Left cardiac atrium (tissue), 4 donors: ENCODE results near the gene ACP7. TPM values are rescaled to one million over a fixed set of nuclear protein-coding genes. Genes with fewer than 3 reads are reported as not detected.
"Not testable (repeated sequence)": the region's sequence is repeated elsewhere in the genome, so short reads cannot be mapped to it uniquely, and the experiment has no call there.

Experiments
- ATAC-seq, 2 donors: fragments of 200-7000 bp; cut with Tn5 transposase; one replicate each; pipeline ENCODE4 v1.9.1; 2020; ENCODE audit warnings: mild to moderate bottlenecking in 2 of 2, moderate library complexity in 2 of 2
- DNase-seq: peaks from one replicate; pipeline ENCODE4 v3.0.0-alpha.2; 2020
- intact Hi-C, 2 donors: fragments of 100-400 bp; cut with DNase I; formaldehyde crosslinking; loops; one replicate each; pipeline versions ENCODE4 v1.14.1 to v1.15.1; 2022 to 2023
- total RNA-seq, 2 donors: library from RNA; stranded (reverse); fragmentation: NEBNext Ultra II Directional; extraction: Animal tissue kit (Norgen Biotek cat#: 25700); gene quantifications; one replicate each; pipeline ENCODE4 v1.2.1, GENCODE V29; 2021
- donor health status: DM: no; HTN: yes; CAD: no.
- donor health status: DM: no; HTN: yes; CAD: no; lungs with severe emphysema.
- donor health status: DM: yes; HTN: yes; CAD: no.
- donor health status: Dilated cardiomyopathy.

Gene ACP7
- total RNA-seq, 2 donors from 2014 or later, result not detected

GRCh38 chr19:39141929-39142328 lies 57.8 kb downstream of the ACP7 start:
- DNase-seq (no peak), ATAC-seq (no peak)

GRCh38 chr19:39142630-39143029 lies 58.5 kb downstream of the ACP7 start:
- DNase-seq (no peak), ATAC-seq (no peak)
- intact Hi-C loops, result no loop called here

More at GRCh38 chr19:39141929-39142328, 57.8 kb downstream of the ACP7 start:
- intact Hi-C loops, result no loop called here

GRCh38 chr19:39143757-39144289 lies 59.7 kb downstream of the ACP7 start:
- ATAC-seq, intact Hi-C loops, DNase-seq: not testable (repeated sequence)

- intact Hi-C loops, result no loop called here
- no peak for DNase-seq
- ATAC-seq, result peak; percentile 43 to 47
Measured at GRCh38 chr19:39144290-39145071, 60.3 kb downstream of the ACP7 start.

- DNase-seq (no peak), ATAC-seq (peak; percentile 85 to 86)
- intact Hi-C loops, result no loop called here
Measured at GRCh38 chr19:39145180-39145953, 61.2 kb downstream of the ACP7 start.

GRCh38 chr19:39146091-39146490 lies 61.9 kb downstream of the ACP7 start:
- ATAC-seq (peak in 1 of 2 donors; percentile 24), DNase-seq (no peak)
- intact Hi-C loops, result no loop called here

GRCh38 chr19:39146686-39147450 lies 62.7 kb downstream of the ACP7 start:
- ATAC-seq, result no peak
- DNase-seq, result no peak

GRCh38 chr19:39147480-39147879 lies 63.3 kb downstream of the ACP7 start:
- ATAC-seq, result no peak
- intact Hi-C loops, result no loop called here

More at GRCh38 chr19:39146686-39147450, 62.7 kb downstream of the ACP7 start:
- intact Hi-C loops, result no loop called here

GRCh38 chr19:39148939-39149529 lies 64.9 kb downstream of the ACP7 start:
- intact Hi-C loops, result no loop called here
- no peak for DNase-seq
- no peak for ATAC-seq

More at GRCh38 chr19:39147480-39147879, 63.3 kb downstream of the ACP7 start:
- no peak for DNase-seq

GRCh38 chr19:39150235-39150634 lies 66.1 kb downstream of the ACP7 start:
- DNase-seq, result no peak
- peak in 1 of 2 donors; percentile 12 for ATAC-seq
- intact Hi-C loops, result no loop called here

GRCh38 chr19:39150807-39151600 lies 66.8 kb downstream of the ACP7 start:
- intact Hi-C loops, result no loop called here
- ATAC-seq (no peak), DNase-seq (no peak)

GRCh38 chr19:39152066-39152465 lies 67.9 kb downstream of the ACP7 start:
- intact Hi-C loops, result no loop called here
- DNase-seq (no peak), ATAC-seq (no peak)

GRCh38 chr19:39154100-39154628 lies 70.0 kb downstream of the ACP7 start:
- intact Hi-C loops, result no loop called here
- ATAC-seq (no peak), DNase-seq (no peak)

GRCh38 chr19:39154629-39155100 lies 70.5 kb downstream of the ACP7 start:
- no peak for ATAC-seq
- DNase-seq, result no peak
- intact Hi-C loops, result no loop called here

GRCh38 chr19:39155114-39155700 lies 71.0 kb downstream of the ACP7 start:
- DNase-seq (no peak), ATAC-seq (no peak)
- intact Hi-C loops, result no loop called here

GRCh38 chr19:39155741-39156140 lies 71.6 kb downstream of the ACP7 start:
- DNase-seq, result no peak
- no peak for ATAC-seq
- intact Hi-C loops, result no loop called here
